ENCODE results near the gene CDKN1C. TPM values are rescaled to one million over a fixed set of nuclear protein-coding genes. Genes with fewer than 3 reads are reported as not detected.

CDKN1C gene
- total RNA-seq, 1 experiment from 2014 or later = 12.9 TPM

- peak overlapping the region; percentile 28; the same call in 1 of the 2 replicates for H3K4me2 ChIP-seq (ENCODE audit: low read length)
- peak; percentile 78 for DNase-seq
These were observed 41.3 kb downstream of the CDKN1C start for GRCh38 chr11:2844116-2844842.

DNA sequence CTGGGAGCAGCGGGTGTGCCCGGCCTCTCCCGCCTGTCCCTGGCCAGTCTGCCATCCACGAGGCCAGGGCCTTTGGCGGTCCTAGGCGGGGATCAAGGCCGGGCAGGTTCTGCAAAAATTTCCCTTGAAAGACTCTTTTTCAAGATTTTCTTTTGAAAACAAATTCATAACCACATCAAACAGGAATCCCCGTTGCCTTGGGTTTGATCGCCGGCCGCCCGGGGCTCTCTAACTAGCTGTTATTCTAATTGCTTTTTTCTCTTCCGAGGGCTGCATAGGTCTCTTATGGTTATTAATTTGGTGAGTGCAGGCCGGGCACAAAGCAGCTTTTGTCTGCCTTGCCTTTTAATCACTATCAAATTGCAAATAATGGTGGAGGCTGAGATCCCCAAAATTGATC is 42.0 kb downstream of the CDKN1C start:
- DNase-seq = no peak
- peak overlapping the region; percentile 28; the same call in 1 of the 2 replicates for H3K4me2 ChIP-seq (ENCODE audit: low read length)
- H2AFZ ChIP-seq (ENCODE audit: low read length) = no peak overlapping the region
- H3K27me3 ChIP-seq (ENCODE audit: low read length) = no peaks in the 10 kb centered on the region
- CTCF ChIA-PET = no interaction called here
- no peak overlapping the region for H3K4me3 ChIP-seq (ENCODE audit: low read length)
- POLR2A ChIA-PET (ENCODE audit: unreplicated experiment) = no interaction called here
- TF ChIP-seq EZH2 (IDR thresholded peaks at IDR 0.05; ENCODE audit: low read length, unreplicated experiment) = no peak
- no peak for TF ChIP-seq EZH2phosphoT487 (IDR thresholded peaks at IDR 0.05; ENCODE audit: borderline replicate concordance, low read length)
- TF ChIP-seq, protein P1, sequence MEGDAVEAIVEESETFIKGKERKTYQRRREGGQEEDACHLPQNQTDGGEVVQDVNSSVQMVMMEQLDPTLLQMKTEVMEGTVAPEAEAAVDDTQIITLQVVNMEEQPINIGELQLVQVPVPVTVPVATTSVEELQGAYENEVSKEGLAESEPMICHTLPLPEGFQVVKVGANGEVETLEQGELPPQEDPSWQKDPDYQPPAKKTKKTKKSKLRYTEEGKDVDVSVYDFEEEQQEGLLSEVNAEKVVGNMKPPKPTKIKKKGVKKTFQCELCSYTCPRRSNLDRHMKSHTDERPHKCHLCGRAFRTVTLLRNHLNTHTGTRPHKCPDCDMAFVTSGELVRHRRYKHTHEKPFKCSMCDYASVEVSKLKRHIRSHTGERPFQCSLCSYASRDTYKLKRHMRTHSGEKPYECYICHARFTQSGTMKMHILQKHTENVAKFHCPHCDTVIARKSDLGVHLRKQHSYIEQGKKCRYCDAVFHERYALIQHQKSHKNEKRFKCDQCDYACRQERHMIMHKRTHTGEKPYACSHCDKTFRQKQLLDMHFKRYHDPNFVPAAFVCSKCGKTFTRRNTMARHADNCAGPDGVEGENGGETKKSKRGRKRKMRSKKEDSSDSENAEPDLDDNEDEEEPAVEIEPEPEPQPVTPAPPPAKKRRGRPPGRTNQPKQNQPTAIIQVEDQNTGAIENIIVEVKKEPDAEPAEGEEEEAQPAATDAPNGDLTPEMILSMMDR (conservative IDR thresholded peaks at IDR 0.05; ENCODE audit: low read depth, low read length) = no peak
- no peaks in the 10 kb centered on the region for H4K20me1 ChIP-seq (ENCODE audit: low read length)
- H3K36me3 ChIP-seq (ENCODE audit: low read depth, low read length) = no peaks in the 10 kb centered on the region
- no peaks in the 10 kb centered on the region for H3K9me3 ChIP-seq (ENCODE audit: low read length)
- intact Hi-C loops (cut with micrococcal nuclease) = no loop called here
- no peaks in the 10 kb centered on the region for H3K9me2 ChIP-seq (replicated peaks; ENCODE audit: low read length)
- no TSS peak for BruUV-seq (replicated peaks)
- H3K4me1 ChIP-seq (ENCODE audit: insufficient read depth, low read length) = peaks cover 14% of the 10 kb centered on the region
- no peak overlapping the region for H3K9ac ChIP-seq (ENCODE audit: low read length)
- H3K27ac ChIP-seq (ENCODE audit: low read length) = no peak overlapping the region
- H3K79me2 ChIP-seq (ENCODE audit: low read length) = no peaks in the 10 kb centered on the region
- ATAC-seq = no peak
- no peaks in the 10 kb centered on the region for H3F3A ChIP-seq (ENCODE audit: low read length, unreplicated experiment)

More at GRCh38 chr11:2844116-2844842, 41.3 kb downstream of the CDKN1C start:
- intact Hi-C loops (cut with micrococcal nuclease) = no loop called here
- ATAC-seq = peak; percentile 89
- Histone ChIP-seq H3K79me2 (ENCODE audit: low read length) (no peaks in the 10 kb centered on the region), H4K20me1 (ENCODE audit: low read length) (no peaks in the 10 kb centered on the region), H3K4me1 (ENCODE audit: insufficient read depth, low read length) (peaks cover 14% of the 10 kb centered on the region), H3K4me3 (ENCODE audit: low read length) (no peak overlapping the region), H2AFZ (ENCODE audit: low read length) (no peak overlapping the region), H3K36me3 (ENCODE audit: low read depth, low read length) (no peaks in the 10 kb centered on the region), H3K9me3 (ENCODE audit: low read length) (no peaks in the 10 kb centered on the region), H3F3A (ENCODE audit: low read length, unreplicated experiment) (no peaks in the 10 kb centered on the region), H3K27ac (ENCODE audit: low read length) (no peak overlapping the region), H3K9ac (ENCODE audit: low read length) (no peak overlapping the region), H3K27me3 (ENCODE audit: low read length) (no peaks in the 10 kb centered on the region), H3K9me2 (replicated peaks; ENCODE audit: low read length) (no peaks in the 10 kb centered on the region)
- CTCF ChIA-PET = no interaction called here
- TF ChIP-seq EZH2 (IDR thresholded peaks at IDR 0.05; ENCODE audit: low read length, unreplicated experiment) (no peak), EZH2phosphoT487 (IDR thresholded peaks at IDR 0.05; ENCODE audit: borderline replicate concordance, low read length) (no peak)
- TF ChIP-seq, protein P1 (conservative IDR thresholded peaks at IDR 0.05; ENCODE audit: low read depth, low read length) = no peak
- no TSS peak for BruUV-seq (replicated peaks)
- POLR2A ChIA-PET (ENCODE audit: unreplicated experiment) = no interaction called here

DNA sequence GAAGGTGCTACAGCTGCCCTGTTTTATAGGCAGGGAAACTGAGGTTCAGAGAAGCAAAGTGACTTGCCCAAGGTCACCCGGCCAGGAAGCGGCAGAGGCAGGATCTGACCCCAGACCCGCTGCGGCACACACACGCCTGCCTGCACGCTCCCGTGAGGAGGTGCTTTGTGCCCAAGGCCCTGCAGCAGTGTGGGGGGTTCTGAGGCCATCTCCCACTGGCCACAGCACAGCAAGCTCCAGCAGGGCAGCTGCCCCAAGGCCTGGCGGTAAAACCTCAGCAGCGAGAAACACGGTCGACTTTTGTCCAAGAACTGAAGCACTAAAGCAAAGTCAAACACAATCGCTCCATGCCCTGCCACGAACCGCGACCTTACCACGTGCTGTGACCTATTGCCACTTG is 42.7 kb downstream of the CDKN1C start:
- Histone ChIP-seq H3K27me3 (ENCODE audit: low read length) (no peaks in the 10 kb centered on the region), H3K4me2 (ENCODE audit: low read length) (no peak overlapping the region), H3K9me3 (ENCODE audit: low read length) (no peaks in the 10 kb centered on the region), H3K4me1 (ENCODE audit: insufficient read depth, low read length) (peaks cover 14% of the 10 kb centered on the region), H3K27ac (ENCODE audit: low read length) (no peak overlapping the region), H2AFZ (ENCODE audit: low read length) (no peak overlapping the region), H3K9ac (ENCODE audit: low read length) (no peak overlapping the region), H3K79me2 (ENCODE audit: low read length) (no peaks in the 10 kb centered on the region), H4K20me1 (ENCODE audit: low read length) (no peaks in the 10 kb centered on the region), H3K36me3 (ENCODE audit: low read depth, low read length) (no peaks in the 10 kb centered on the region), H3K9me2 (replicated peaks; ENCODE audit: low read length) (no peaks in the 10 kb centered on the region), H3K4me3 (ENCODE audit: low read length) (no peak overlapping the region), H3F3A (ENCODE audit: low read length, unreplicated experiment) (no peaks in the 10 kb centered on the region)
- DNase-seq (no peak), ATAC-seq (no peak)
- ChIA-PET CTCF (interaction anchor here (0.6 kb wide), 1 partner anchor 251 kb away, joined by 3 read pairs; no protein-coding TSS in a partner anchor), POLR2A (ENCODE audit: unreplicated experiment) (no interaction called here)
- TF ChIP-seq, protein P1 (conservative IDR thresholded peaks at IDR 0.05; ENCODE audit: low read depth, low read length) = no peak
- TF ChIP-seq EZH2phosphoT487 (IDR thresholded peaks at IDR 0.05; ENCODE audit: borderline replicate concordance, low read length) = no peak
- no peak for TF ChIP-seq EZH2 (IDR thresholded peaks at IDR 0.05; ENCODE audit: low read length, unreplicated experiment)
- intact Hi-C loops (cut with micrococcal nuclease) = no loop called here
- no TSS peak for BruUV-seq (replicated peaks)
